CD4-positive, alpha-beta T cell (primary cell): ENCODE results near the gene FADS1. TPM values are rescaled to one million over a fixed set of nuclear protein-coding genes. Genes with fewer than 3 reads are reported as not detected.

Experiments used
- ATAC-seq: fragments of 200-7000 bp; cut with Tn5 transposase; one replicate; pipeline ENCODE4 v1.10.0; 2022; ENCODE audit warnings: mild to moderate bottlenecking; ENCODE audit not compliant: poor library complexity
- CTCF ChIA-PET: fragments of 350-600 bp; sonication (Branson Sonifier 250); formaldehyde crosslinking; loops from one replicate; lab custom pipeline; 2021; ENCODE audit warnings: antibody characterized with exemption, inconsistent platforms; lab: Charles Lee
- POLR2A ChIA-PET: fragments of 350-600 bp; sonication (Branson Sonifier 250); formaldehyde crosslinking; loops from one replicate; lab custom pipeline; 2021; ENCODE audit warnings: antibody characterized with exemption, inconsistent platforms; lab: Charles Lee
- DNase-seq, 14 experiments: peaks; one replicate each; pipeline ENCODE4 v3.0.0-alpha.2; 2013 to 2020; ENCODE audit warnings: mixed read lengths in 2 of 14
- H3K27ac ChIP-seq, 2 donors: one replicate each; pipeline versions ENCODE4 v1.5.1 to v1.7.0; 2013; ENCODE audit warnings: low read length in 2 of 2, low read depth in 1 of 2, mild to moderate bottlenecking in 1 of 2
- H3K27me3 ChIP-seq, 2 experiments: 1 replicate in 1 of 2; 2 replicates in 1 of 2; pipeline versions ENCODE4 v1.6.1 to v1.7.0; 2013; ENCODE audit warnings: low read length in 2 of 2, control low read depth in 1 of 2, mild to moderate bottlenecking in 1 of 2, moderate library complexity in 1 of 2; ENCODE audit not compliant: insufficient read depth in 2 of 2, control insufficient read depth in 1 of 2
- H3K36me3 ChIP-seq: one replicate; pipeline ENCODE4 v1.6.1; 2013; ENCODE audit warnings: low read length, control low read depth; ENCODE audit not compliant: insufficient read depth
- H3K4me1 ChIP-seq: one replicate; pipeline ENCODE4 v1.6.1; 2013; ENCODE audit warnings: low read length, control low read depth; ENCODE audit not compliant: insufficient read depth
- H3K4me3 ChIP-seq: one replicate; pipeline ENCODE4 v1.5.1; 2013; ENCODE audit warnings: mild to moderate bottlenecking, low read length, moderate library complexity
- H3K9me3 ChIP-seq, 2 experiments: 1 replicate in 1 of 2; 2 replicates in 1 of 2; pipeline versions ENCODE4 v1.6.1 to v1.7.0; 2013; ENCODE audit warnings: low read length in 2 of 2, mild to moderate bottlenecking in 2 of 2, control low read depth in 1 of 2, moderate library complexity in 1 of 2; ENCODE audit not compliant: control insufficient read depth in 1 of 2, insufficient read depth in 1 of 2
- H3K27ac Mint-ChIP-seq: one replicate; pipeline ENCODE4 v1.8.0; 2020; ENCODE audit warnings: mixed read lengths
- H3K27me3 Mint-ChIP-seq: one replicate; pipeline ENCODE4 v1.8.0; 2021; ENCODE audit warnings: mixed read lengths
- H3K36me3 Mint-ChIP-seq: one replicate; pipeline ENCODE4 v1.8.0; 2021; ENCODE audit warnings: low read depth, mixed read lengths
- H3K4me1 Mint-ChIP-seq: one replicate; pipeline ENCODE4 v1.8.0; 2021; ENCODE audit warnings: low read depth, mixed read lengths
- H3K4me3 Mint-ChIP-seq: one replicate; pipeline ENCODE4 v1.8.0; 2020; ENCODE audit warnings: mild to moderate bottlenecking, mixed read lengths
- H3K9me3 Mint-ChIP-seq: one replicate; pipeline ENCODE4 v1.8.0; 2020; ENCODE audit warnings: mixed read lengths
- CTCF ChIP-seq: fragments of 200-600 bp; IDR thresholded peaks from one replicate; pipeline ENCODE4 v1.8.0; 2022; ENCODE audit warnings: antibody characterized with exemption, mild to moderate bottlenecking
- intact Hi-C, 2 experiments: fragments of 100-400 bp; cut with DNase I in 1 of 2; cut with micrococcal nuclease in 1 of 2; formaldehyde crosslinking; loops; one replicate each; pipeline versions ENCODE4 v1.15.1 to v1.9.0; 2023 to 2025; cut with DNase I, micrococcal nuclease
- total RNA-seq, 174 experiments: library from RNA in 2 of 174; stranded (reverse) in 2 of 174; gene quantifications; one replicate each; pipeline ENCODE4 v1.2.3 and lab custom pipeline; 2021 to 2026

The FADS1 gene
- total RNA-seq, 2 experiments from 2014 or later, result 0.56 to 0.77 TPM

GRCh38 chr11:61773356-61773755 is 43.4 kb downstream of the FADS1 start:
- Mint-ChIP-seq H3K27me3 (no peaks in the 10 kb centered on the region), H3K9me3 (no peaks in the 10 kb centered on the region), H3K4me1 (peaks cover 16% of the 10 kb centered on the region), H3K36me3 (no peaks in the 10 kb centered on the region), H3K4me3 (no peak overlapping the region), H3K27ac (no peak overlapping the region)
- ATAC-seq (no peak), DNase-seq (no peak)
- H3K4me3 ChIP-seq, result no peak overlapping the region
- H3K36me3 ChIP-seq, result no peaks in the 10 kb centered on the region
- TF ChIP-seq CTCF, result no peak
- H3K9me3 ChIP-seq, result no peaks in the 10 kb centered on the region
- no peak overlapping the region for H3K27ac ChIP-seq
- POLR2A ChIA-PET, result no interaction called here
- peaks cover 39% of the 10 kb centered on the region for H3K4me1 ChIP-seq
- CTCF ChIA-PET, result no interaction called here
- intact Hi-C loops, result no loop called here
- H3K27me3 ChIP-seq, result no peaks in the 10 kb centered on the region

- no peaks in the 10 kb centered on the region for H3K27me3 Mint-ChIP-seq
- Histone ChIP-seq H3K9me3 (no peaks in the 10 kb centered on the region), H3K27me3 (no peaks in the 10 kb centered on the region), H3K4me1 (peaks cover 29% of the 10 kb centered on the region), H3K27ac (no peak overlapping the region), H3K36me3 (no peaks in the 10 kb centered on the region), H3K4me3 (no peak overlapping the region)
- TF ChIP-seq CTCF, result no peak
- CTCF ChIA-PET, result no interaction called here
- H3K4me3 Mint-ChIP-seq, result no peak overlapping the region
- intact Hi-C loops, result no loop called here
- H3K27ac Mint-ChIP-seq, result no peak overlapping the region
- no peak for DNase-seq
- peaks cover 14% of the 10 kb centered on the region for H3K4me1 Mint-ChIP-seq
- H3K9me3 Mint-ChIP-seq, result no peaks in the 10 kb centered on the region
- no peak for ATAC-seq
- POLR2A ChIA-PET, result no interaction called here
- H3K36me3 Mint-ChIP-seq, result no peaks in the 10 kb centered on the region
Measured at GRCh38 chr11:61771985-61772455, 44.8 kb downstream of the FADS1 start.

- Mint-ChIP-seq H3K4me1 (peaks cover 7% of the 10 kb centered on the region), H3K27me3 (no peaks in the 10 kb centered on the region), H3K9me3 (no peaks in the 10 kb centered on the region), H3K4me3 (no peak overlapping the region), H3K27ac (no peak overlapping the region), H3K36me3 (no peaks in the 10 kb centered on the region)
- no peaks in the 10 kb centered on the region for H3K27me3 ChIP-seq
- H3K9me3 ChIP-seq, result no peaks in the 10 kb centered on the region
- intact Hi-C loops, result no loop called here
- DNase-seq, result no peak
- H3K4me3 ChIP-seq, result no peak overlapping the region
- no peaks in the 10 kb centered on the region for H3K36me3 ChIP-seq
- CTCF ChIA-PET, result no interaction called here
- no peak for TF ChIP-seq CTCF
- H3K4me1 ChIP-seq, result peaks cover 22% of the 10 kb centered on the region
- no peak overlapping the region for H3K27ac ChIP-seq
- POLR2A ChIA-PET, result no interaction called here
- ATAC-seq, result no peak
Measured at GRCh38 chr11:61771195-61771894, 45.5 kb downstream of the FADS1 start.
